ENCODE results near the gene LOXHD1. TPM values are rescaled to one million over a fixed set of nuclear protein-coding genes. Genes with fewer than 3 reads are reported as not detected.

Gene LOXHD1
- total RNA-seq, 2 experiments from 2014 or later, result 0.06 to 0.26 TPM

GRCh38 chr18:46630991-46631390 lies 26.0 kb downstream of the LOXHD1 start:
- Mint-ChIP-seq H3K9me3 (ENCODE audit: low read depth) (no peaks in the 10 kb centered on the region), H3K4me3 (no peak overlapping the region), H3K36me3 (peaks cover 1% of the 10 kb centered on the region), H3K27ac (no peak overlapping the region), H3K27me3 (peaks cover 15% of the 10 kb centered on the region), H3K4me1 (peaks cover 18% of the 10 kb centered on the region)
- DNase-seq (no peak), ATAC-seq (no peak)
- CTCF ChIA-PET, result interaction anchor here (1.4 kb wide), 1 partner anchor 9 kb away, joined by 3 read pairs; no protein-coding TSS in a partner anchor

GRCh38 chr18:46630160-46630559 lies 26.9 kb downstream of the LOXHD1 start:
- CTCF ChIA-PET, result interaction anchor here (0.8 to 3.0 kb wide), 5 partner anchors 9 to 458 kb away, joined by 3 to 9 read pairs (median 3); no protein-coding TSS in a partner anchor

GRCh38 chr18:46629361-46629760 lies 27.7 kb downstream of the LOXHD1 start:
- no peak for ATAC-seq
- H3K9me3 Mint-ChIP-seq (ENCODE audit: low read depth), result no peaks in the 10 kb centered on the region

More at GRCh38 chr18:46630160-46630559, 26.9 kb downstream of the LOXHD1 start:
- DNase-seq (peak; percentile 81), ATAC-seq (peak; percentile 89)
- Mint-ChIP-seq H3K36me3 (peaks cover 1% of the 10 kb centered on the region), H3K27me3 (peaks cover 15% of the 10 kb centered on the region), H3K27ac (peak overlapping the region; percentile 47), H3K4me3 (no peak overlapping the region), H3K4me1 (peaks cover 18% of the 10 kb centered on the region), H3K9me3 (ENCODE audit: low read depth) (no peaks in the 10 kb centered on the region)

GRCh38 chr18:46628206-46628605 lies 28.8 kb downstream of the LOXHD1 start:
- Mint-ChIP-seq H3K36me3 (peaks cover 1% of the 10 kb centered on the region), H3K27me3 (peaks cover 12% of the 10 kb centered on the region), H3K27ac (no peak overlapping the region), H3K4me3 (no peak overlapping the region), H3K4me1 (peaks cover 33% of the 10 kb centered on the region), H3K9me3 (ENCODE audit: low read depth) (no peaks in the 10 kb centered on the region)
- no peak for ATAC-seq
- CTCF ChIA-PET, result interaction anchor here (3.0 kb wide), 1 partner anchor 10 kb away, joined by 9 read pairs; no protein-coding TSS in a partner anchor
- DNase-seq, result no peak

More at GRCh38 chr18:46629361-46629760, 27.7 kb downstream of the LOXHD1 start:
- Mint-ChIP-seq H3K36me3 (peaks cover 1% of the 10 kb centered on the region), H3K4me1 (peaks cover 23% of the 10 kb centered on the region), H3K27ac (no peak overlapping the region), H3K4me3 (no peak overlapping the region), H3K27me3 (peaks cover 15% of the 10 kb centered on the region)
- no peak for DNase-seq
- CTCF ChIA-PET, result interaction anchor here (1.4 to 3.0 kb wide), 3 partner anchors 11 to 29 kb away, joined by 3 to 9 read pairs (median 9); no protein-coding TSS in a partner anchor

- H3K27ac Mint-ChIP-seq, result no peak overlapping the region
- no peak for DNase-seq
- ATAC-seq, result no peak
- H3K4me3 Mint-ChIP-seq, result no peak overlapping the region
- CTCF ChIA-PET, result no interaction called here
- no peaks in the 10 kb centered on the region for H3K9me3 Mint-ChIP-seq (ENCODE audit: low read depth)
- H3K27me3 Mint-ChIP-seq, result peaks cover 11% of the 10 kb centered on the region
- H3K4me1 Mint-ChIP-seq, result peaks cover 40% of the 10 kb centered on the region
- no peaks in the 10 kb centered on the region for H3K36me3 Mint-ChIP-seq
Observed at GRCh38 chr18:46627136-46627535, 29.9 kb downstream of the LOXHD1 start.

- H3K4me1 Mint-ChIP-seq, result peaks cover 41% of the 10 kb centered on the region
- H3K27me3 Mint-ChIP-seq, result peaks cover 8% of the 10 kb centered on the region
- H3K4me3 Mint-ChIP-seq, result no peak overlapping the region
- ATAC-seq (no peak), DNase-seq (no peak)
- CTCF ChIA-PET, result no interaction called here
- no peak overlapping the region for H3K27ac Mint-ChIP-seq
- no peaks in the 10 kb centered on the region for H3K9me3 Mint-ChIP-seq (ENCODE audit: low read depth)
- no peaks in the 10 kb centered on the region for H3K36me3 Mint-ChIP-seq
Observed at GRCh38 chr18:46625069-46625468, 32.0 kb downstream of the LOXHD1 start.

GRCh38 chr18:46624127-46624526 lies 32.9 kb downstream of the LOXHD1 start:
- Mint-ChIP-seq H3K4me3 (no peak overlapping the region), H3K27ac (peak overlapping the region; percentile 80), H3K27me3 (peaks cover 8% of the 10 kb centered on the region), H3K9me3 (ENCODE audit: low read depth) (no peaks in the 10 kb centered on the region), H3K4me1 (peaks cover 32% of the 10 kb centered on the region), H3K36me3 (no peaks in the 10 kb centered on the region)
- CTCF ChIA-PET, result interaction anchor here (1.1 to 2.8 kb wide), 4 partner anchors 34 to 450 kb away, joined by 3 to 17 read pairs (median 6); partner anchors contain the start of gene LOXHD1
- ATAC-seq, result no peak
- DNase-seq, result no peak

- Mint-ChIP-seq H3K9me3 (ENCODE audit: low read depth) (no peaks in the 10 kb centered on the region), H3K36me3 (no peaks in the 10 kb centered on the region), H3K27me3 (peaks cover 8% of the 10 kb centered on the region), H3K27ac (peak overlapping the region; percentile 80), H3K4me3 (no peak overlapping the region), H3K4me1 (peaks cover 32% of the 10 kb centered on the region)
- CTCF ChIA-PET, result interaction anchor here (0.8 to 2.8 kb wide), 5 partner anchors 31 to 450 kb away, joined by 3 to 17 read pairs (median 3); partner anchors contain the start of gene LOXHD1
- ATAC-seq (peak; percentile 78), DNase-seq (peak; percentile 64)
Observed at GRCh38 chr18:46623541-46623940, 33.5 kb downstream of the LOXHD1 start.

- H3K27me3 Mint-ChIP-seq, result peaks cover 8% of the 10 kb centered on the region
Observed at GRCh38 chr18:46622999-46623398, 34.0 kb downstream of the LOXHD1 start.

GRCh38 chr18:46622451-46622850 lies 34.6 kb downstream of the LOXHD1 start:
- no peak overlapping the region for H3K4me3 Mint-ChIP-seq

More at GRCh38 chr18:46622999-46623398, 34.0 kb downstream of the LOXHD1 start:
- peak; percentile 31 for ATAC-seq
- H3K36me3 Mint-ChIP-seq, result no peaks in the 10 kb centered on the region
- H3K27ac Mint-ChIP-seq, result peak overlapping the region; percentile 80
- H3K4me3 Mint-ChIP-seq, result no peak overlapping the region
- CTCF ChIA-PET, result interaction anchor here (0.8 to 2.8 kb wide), 7 partner anchors 32 to 474 kb away, joined by 3 to 17 read pairs (median 5); partner anchors contain the start of gene LOXHD1
- no peak for DNase-seq
- no peaks in the 10 kb centered on the region for H3K9me3 Mint-ChIP-seq (ENCODE audit: low read depth)
- H3K4me1 Mint-ChIP-seq, result peaks cover 32% of the 10 kb centered on the region

GRCh38 chr18:46621871-46622270 lies 35.1 kb downstream of the LOXHD1 start:
- H3K27ac Mint-ChIP-seq, result no peak overlapping the region
- no peak for ATAC-seq
- peaks cover 2% of the 10 kb centered on the region for H3K27me3 Mint-ChIP-seq
- no peaks in the 10 kb centered on the region for H3K36me3 Mint-ChIP-seq
- no peak for DNase-seq
- no peaks in the 10 kb centered on the region for H3K9me3 Mint-ChIP-seq (ENCODE audit: low read depth)
- H3K4me1 Mint-ChIP-seq, result peaks cover 32% of the 10 kb centered on the region
- CTCF ChIA-PET, result interaction anchor here (1.1 to 2.8 kb wide), 6 partner anchors 8 to 473 kb away, joined by 3 to 17 read pairs (median 6); partner anchors contain the start of gene LOXHD1
- H3K4me3 Mint-ChIP-seq, result no peak overlapping the region

More at GRCh38 chr18:46622451-46622850, 34.6 kb downstream of the LOXHD1 start:
- H3K36me3 Mint-ChIP-seq, result no peaks in the 10 kb centered on the region
- peaks cover 4% of the 10 kb centered on the region for H3K27me3 Mint-ChIP-seq
- CTCF ChIA-PET, result interaction anchor here (0.8 to 2.8 kb wide), 6 partner anchors 32 to 474 kb away, joined by 3 to 17 read pairs (median 6); partner anchors contain the start of gene LOXHD1
- DNase-seq, result no peak
- ATAC-seq, result no peak
- H3K9me3 Mint-ChIP-seq (ENCODE audit: low read depth), result no peaks in the 10 kb centered on the region
- peaks cover 32% of the 10 kb centered on the region for H3K4me1 Mint-ChIP-seq
- no peak overlapping the region for H3K27ac Mint-ChIP-seq

GRCh38 chr18:46621111-46621766 lies 35.8 kb downstream of the LOXHD1 start:
- H3K4me3 Mint-ChIP-seq, result no peak overlapping the region
- H3K36me3 Mint-ChIP-seq, result no peaks in the 10 kb centered on the region
- DNase-seq, result no peak
- H3K27me3 Mint-ChIP-seq, result peaks cover 3% of the 10 kb centered on the region
- peaks cover 32% of the 10 kb centered on the region for H3K4me1 Mint-ChIP-seq
- CTCF ChIA-PET, result interaction anchor here (1.2 to 2.8 kb wide), 2 partner anchors 9 to 36 kb away, joined by 3 to 10 read pairs; partner anchors contain the start of gene LOXHD1
- no peak for ATAC-seq
- H3K9me3 Mint-ChIP-seq (ENCODE audit: low read depth), result no peaks in the 10 kb centered on the region
- no peak overlapping the region for H3K27ac Mint-ChIP-seq

GRCh38 chr18:46619559-46619958 lies 37.5 kb downstream of the LOXHD1 start:
- peaks cover 30% of the 10 kb centered on the region for H3K4me1 Mint-ChIP-seq
- peaks cover 9% of the 10 kb centered on the region for H3K27me3 Mint-ChIP-seq
- CTCF ChIA-PET, result interaction anchor here (0.9 to 2.7 kb wide), 2 partner anchors 9 to 446 kb away, joined by 3 to 9 read pairs; a partner anchor contains a TSS
- H3K36me3 Mint-ChIP-seq, result no peaks in the 10 kb centered on the region
- no peak overlapping the region for H3K4me3 Mint-ChIP-seq
- H3K9me3 Mint-ChIP-seq (ENCODE audit: low read depth), result no peaks in the 10 kb centered on the region
- H3K27ac Mint-ChIP-seq, result no peak overlapping the region
- no peak for DNase-seq
- no peak for ATAC-seq
